H1 (cell line): Measurements from ENCODE around the gene CRYGS. TPM values are rescaled to one million over a fixed set of nuclear protein-coding genes. Genes with fewer than 3 reads are reported as not detected.
A peak's percentile ranks its signal among the peaks of the same experiment; 100 is the strongest.

Source experiments
- CTCF ChIA-PET: fragments of 300-600 bp; sonication (Branson Sonifier 250); formaldehyde crosslinking; loops from one replicate; lab custom pipeline; 2021; ENCODE audit not compliant: partially characterized antibody; lab: Charles Lee
- POLR2A ChIA-PET: fragments of 300-600 bp; sonication (Branson Sonifier 250); formaldehyde crosslinking; loops from one replicate; lab custom pipeline; 2021; ENCODE audit warnings: inconsistent platforms; ENCODE audit not compliant: partially characterized antibody; lab: Charles Lee
- DNase-seq, 2 experiments: peaks; one replicate each; pipeline versions ENCODE4 v3.0.0 to v3.0.0-alpha.2; 2010 to 2022; ENCODE audit warnings: low spot score in 2 of 2, low read depth in 1 of 2, mixed read lengths in 1 of 2
- FAIRE-seq: peaks from 2 replicates; lab custom pipeline; 2011; peaks lifted over from hg19 to GRCh38; lab: Jason Lieb, UNC
- H2AFZ ChIP-seq: 2 replicates; pipeline ENCODE4 v1.8.1; 2012; ENCODE audit warnings: low read length, inconsistent platforms
- H2AK5ac ChIP-seq: 2 replicates; pipeline ENCODE4 v1.6.1; 2013; ENCODE audit warnings: low read depth, low read length
- H2BK120ac ChIP-seq: replicated peaks from 2 replicates; pipeline ENCODE3; 2013; ENCODE audit warnings: low read depth, low read length, inconsistent platforms
- H2BK12ac ChIP-seq: 2 replicates; pipeline ENCODE4 v1.6.1; 2013; ENCODE audit warnings: low read depth, low read length
- H2BK15ac ChIP-seq: 2 replicates; pipeline ENCODE4 v1.6.1; 2013; ENCODE audit warnings: low read length
- H2BK20ac ChIP-seq: 2 replicates; pipeline ENCODE4 v1.6.1; 2013; ENCODE audit warnings: low read length
- H2BK5ac ChIP-seq: 2 replicates; pipeline ENCODE4 v1.6.1; 2013; ENCODE audit warnings: low read depth, low read length
- H3K14ac ChIP-seq: 2 replicates; pipeline ENCODE4 v1.6.1; 2013; ENCODE audit warnings: inconsistent platforms; ENCODE audit not compliant: insufficient read length
- H3K18ac ChIP-seq: 2 replicates; pipeline ENCODE4 v1.6.1; 2013; ENCODE audit warnings: low read length; ENCODE audit errors: extremely low read depth
- H3K23ac ChIP-seq: 2 replicates; pipeline ENCODE4 v1.6.1; 2013; ENCODE audit warnings: inconsistent platforms; ENCODE audit not compliant: insufficient read length
- H3K23me2 ChIP-seq: 2 replicates; pipeline ENCODE4 v1.6.1; 2013; ENCODE audit warnings: low read depth, low read length
- H3K27ac ChIP-seq: 2 replicates; pipeline ENCODE4 v1.6.1; 2011; ENCODE audit warnings: low read depth, low read length, inconsistent platforms
- H3K27me3 ChIP-seq, 4 experiments: replicated peaks in 1 of 4; 1 replicate in 1 of 4; 2 replicates in 3 of 4; pipeline versions ENCODE4 v1.6.1 to v1.8.1; 2011 to 2013; ENCODE audit warnings: low read length in 3 of 4, mild to moderate bottlenecking in 3 of 4, inconsistent platforms in 2 of 4, mixed read lengths in 2 of 4, moderate library complexity in 1 of 4; ENCODE audit not compliant: control insufficient read depth in 3 of 4, insufficient read depth in 3 of 4; ENCODE audit errors: extremely low read depth in 1 of 4
- H3K36me3 ChIP-seq, 4 experiments: 2 replicates each; pipeline versions ENCODE4 v1.6.1 to v1.8.1; 2011 to 2013; ENCODE audit warnings: mild to moderate bottlenecking in 4 of 4, low read length in 3 of 4, moderate library complexity in 2 of 4, control low read depth in 1 of 4, inconsistent platforms in 1 of 4; ENCODE audit not compliant: insufficient read depth in 4 of 4, control insufficient read depth in 2 of 4
- H3K4ac ChIP-seq: replicated peaks from 2 replicates; pipeline ENCODE3; 2013; ENCODE audit warnings: low read length, low read depth, mixed read lengths, inconsistent platforms; ENCODE audit not compliant: insufficient read length
- H3K4me1 ChIP-seq, 4 experiments: replicated peaks in 1 of 4; 1 replicate in 1 of 4; 2 replicates in 3 of 4; pipeline versions ENCODE4 v1.6.1 to v1.8.1; 2011 to 2013; ENCODE audit warnings: low read length in 3 of 4, inconsistent platforms in 2 of 4, mixed read lengths in 1 of 4; ENCODE audit not compliant: insufficient read depth in 4 of 4, control insufficient read depth in 3 of 4
- H3K4me2 ChIP-seq, 2 experiments: 2 replicates each; pipeline versions ENCODE4 v1.6.1 to v1.8.1; 2011 to 2013; ENCODE audit warnings: low read depth in 2 of 2, low read length in 2 of 2, control low read depth in 1 of 2, inconsistent platforms in 1 of 2, mild to moderate bottlenecking in 1 of 2; ENCODE audit not compliant: insufficient read depth in 1 of 2
- H3K4me3 ChIP-seq, 4 experiments: fragments of 200-600, 300-600 bp in 1 of 4; sonication (generic), shearing (Covaris generic), sonication (Bioruptor Twin) in 1 of 4; 2 replicates each; pipeline versions ENCODE4 v1.5.1 to v1.8.1; 2011 to 2016; ENCODE audit warnings: low read length in 4 of 4, low read depth in 3 of 4, control low read depth in 2 of 4, inconsistent platforms in 2 of 4, mild to moderate bottlenecking in 2 of 4, mixed read lengths in 1 of 4, moderate library complexity in 1 of 4; ENCODE audit not compliant: insufficient read depth in 2 of 4; ENCODE audit errors: extremely low read depth in 1 of 4
- H3K56ac ChIP-seq: replicated peaks from 2 replicates; pipeline ENCODE3; 2013; ENCODE audit warnings: low read depth, mild to moderate bottlenecking, mixed read lengths, low read length, inconsistent platforms; ENCODE audit not compliant: insufficient read length
- H3K79me1 ChIP-seq: 2 replicates; pipeline ENCODE4 v1.6.1; 2013; ENCODE audit warnings: low read depth, low read length, control low read depth
- H3K79me2 ChIP-seq, 2 experiments: 2 replicates each; pipeline versions ENCODE4 v1.6.1 to v1.8.1; 2012 to 2013; ENCODE audit warnings: low read length in 2 of 2, mild to moderate bottlenecking in 2 of 2, inconsistent platforms in 1 of 2; ENCODE audit not compliant: insufficient read depth in 2 of 2, control insufficient read depth in 1 of 2
- H3K9ac ChIP-seq, 4 experiments: replicated peaks in 1 of 4; 1 replicate in 1 of 4; 2 replicates in 3 of 4; pipeline versions ENCODE4 v1.6.1 to v1.8.1; 2011 to 2013; ENCODE audit warnings: low read depth in 3 of 4, low read length in 3 of 4, control low read depth in 2 of 4, mild to moderate bottlenecking in 2 of 4, moderate library complexity in 2 of 4, inconsistent platforms in 1 of 4; ENCODE audit errors: extremely low read depth in 1 of 4
- H3K9me3 ChIP-seq, 2 experiments: 2 replicates each; pipeline versions ENCODE4 v1.6.1 to v1.8.1; 2012 to 2013; ENCODE audit warnings: mild to moderate bottlenecking in 2 of 2, moderate library complexity in 2 of 2, control low read depth in 1 of 2, inconsistent platforms in 1 of 2, low read depth in 1 of 2, low read length in 1 of 2, mixed read lengths in 1 of 2; ENCODE audit not compliant: insufficient read depth in 2 of 2
- H4K20me1 ChIP-seq, 2 experiments: replicated peaks in 1 of 2; 2 replicates each; pipeline versions ENCODE3 to v1.8.1; 2011 to 2013; ENCODE audit warnings: inconsistent platforms in 2 of 2, low read length in 2 of 2, mild to moderate bottlenecking in 1 of 2; ENCODE audit not compliant: insufficient read depth in 2 of 2, control insufficient read depth in 1 of 2
- H4K5ac ChIP-seq: 2 replicates; pipeline ENCODE4 v1.6.1; 2013; ENCODE audit warnings: low read length, low read depth, mixed read lengths, inconsistent platforms; ENCODE audit not compliant: insufficient read length
- H4K8ac ChIP-seq: 2 replicates; pipeline ENCODE4 v1.8.0; 2013; ENCODE audit warnings: mild to moderate bottlenecking, moderate library complexity, low read length, inconsistent platforms; ENCODE audit not compliant: insufficient read depth; ENCODE audit errors: extremely low read depth
- H4K91ac ChIP-seq: replicated peaks from 2 replicates; pipeline ENCODE3; 2013; ENCODE audit warnings: low read length, mixed read lengths, inconsistent platforms; ENCODE audit not compliant: insufficient read length
- BCL11A ChIP-seq, 2 experiments: IDR thresholded peaks; one replicate each; pipeline ENCODE4 v1.6.1; 2011; ENCODE audit warnings: low read depth in 2 of 2, low read length in 2 of 2, mild to moderate bottlenecking in 2 of 2
- GABPA ChIP-seq: IDR thresholded peaks from 2 replicates; pipeline ENCODE4 v1.6.1; 2011; ENCODE audit warnings: mild to moderate bottlenecking, low read length, moderate library complexity, borderline replicate concordance; ENCODE audit not compliant: insufficient read depth
- KDM4A ChIP-seq: IDR thresholded peaks from one replicate; pipeline ENCODE4 v1.7.1; 2012; ENCODE audit warnings: low read depth, mild to moderate bottlenecking, moderate library complexity, low read length, inconsistent platforms; ENCODE audit not compliant: severe bottlenecking
- PHF8 ChIP-seq: fragments of 200-600 bp; sonication (generic); conservative IDR thresholded peaks from 2 replicates; pipeline ENCODE4 v1.7.1; 2012; ENCODE audit warnings: low read depth, mild to moderate bottlenecking, inconsistent platforms, low read length, moderate library complexity
- RXRA ChIP-seq: IDR thresholded peaks from 2 replicates; pipeline ENCODE4 v1.6.1; 2011; ENCODE audit warnings: low read depth, mild to moderate bottlenecking, low read length, moderate library complexity; ENCODE audit not compliant: insufficient read depth
- TCF12 ChIP-seq: IDR thresholded peaks from 2 replicates; pipeline ENCODE4 v1.6.1; 2011; ENCODE audit warnings: low read depth, mild to moderate bottlenecking, low read length
- WGBS, 2 experiments: shearing (Covaris generic) in 1 of 2; methylation state at CpG; one replicate each; pipeline versions ENCODE4 v1.1.6 to v1.1.7; 2013 to 2015; ENCODE audit warnings: low lambda C conversion rate in 2 of 2, mixed read lengths in 2 of 2, inconsistent platforms in 1 of 2, low coverage in 1 of 2, missing lambda C conversion rate in 1 of 2; ENCODE audit not compliant: insufficient replicate concordance in 2 of 2, insufficient coverage in 1 of 2, insufficient read length in 1 of 2; ENCODE audit errors: extremely low coverage in 1 of 2, missing lambda C conversion rate in 1 of 2; 5-methylcytosine and 5-hydroxymethylcytosine counted together
- polyA plus RNA-seq, 7 experiments: library from polyadenylated mRNA; depleted of rRNA in 3 of 7; stranded (reverse) in 5 of 7; unstranded in 2 of 7; fragments of >200 nt in 5 of 7; fragments of 200-250 nt in 2 of 7; gene quantifications; 1 replicate in 5 of 7; 2 replicates in 1 of 7; 4 replicates in 1 of 7; pipeline versions ENCODE4 v1.2.1 to v1.2.3, GENCODE V29; 2011 to 2013; ENCODE audit warnings: missing spikeins in 2 of 7, mixed read lengths in 2 of 7
- total RNA-seq: library from RNA; stranded (reverse); fragmentation: NEBNext Ultra II Directional; extraction: Animal tissue kit (Norgen Biotek cat#: 25700); gene quantifications from 2 replicates; pipeline ENCODE4 v1.2.1, GENCODE V29; 2021

CRYGS gene
- total and polyA plus RNA-seq, 2 of the 8 experiments (the other 6 are each of a cell fraction or from before 2014, with no cell fraction given): 1.5 to 1.8 TPM

DNA sequence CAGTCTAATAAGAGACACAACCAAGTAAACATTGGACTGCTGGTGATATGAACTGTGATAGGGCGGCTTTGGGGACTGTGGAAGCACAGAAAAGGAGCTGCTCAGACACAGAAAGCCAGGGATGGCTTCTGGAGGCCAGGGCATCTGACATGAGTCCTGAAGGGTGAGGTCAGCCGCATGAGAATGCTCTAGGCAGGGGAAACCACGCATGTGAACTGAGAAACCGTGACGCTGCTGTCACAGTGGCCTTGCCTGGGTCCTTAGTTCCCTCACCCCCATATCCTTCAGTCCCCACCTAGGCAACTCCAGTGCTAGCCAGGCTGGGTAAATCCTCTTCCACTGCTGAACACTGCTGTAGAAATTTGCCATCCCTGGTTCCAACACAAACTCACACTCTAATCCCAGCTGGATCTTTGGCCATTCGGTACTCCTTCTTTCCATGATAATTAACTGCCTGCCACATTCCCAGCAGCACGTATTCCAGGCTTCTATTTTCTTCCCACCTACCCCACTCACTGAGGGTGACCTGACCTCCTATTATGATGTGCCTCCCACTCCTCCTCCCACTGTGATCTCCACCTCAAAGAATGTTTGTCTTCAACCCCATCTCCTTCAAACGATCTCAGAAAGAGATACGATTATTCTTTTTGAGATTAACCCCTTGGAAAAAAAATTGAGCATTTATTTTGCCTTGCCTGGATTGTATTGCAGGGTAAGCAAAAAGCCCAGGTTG is 31.4 kb downstream of the CRYGS start:
- Histone ChIP-seq H3K79me1 (no peaks in the 10 kb centered on the region), H3K27ac (no peak overlapping the region), H3K23ac (no peak overlapping the region), H2BK120ac (no peak overlapping the region), H4K8ac (no peak overlapping the region), H3K9ac (no peak overlapping the region; a peak in 1 of 7 replicates), H2BK12ac (no peak overlapping the region), H3K9me3 (no peaks in the 10 kb centered on the region), H4K91ac (no peak overlapping the region), H2BK5ac (no peak overlapping the region), H3K79me2 (no peaks in the 10 kb centered on the region), H3K56ac (no peak overlapping the region), H2BK15ac (no peak overlapping the region), H4K5ac (no peak overlapping the region), H3K18ac (no peak overlapping the region), H3K4me2 (no peak overlapping the region), H4K20me1 (no peaks in the 10 kb centered on the region), H2BK20ac (no peak overlapping the region), H2AK5ac (no peak overlapping the region), H3K14ac (no peak overlapping the region), H3K4me1 (peaks cover 0 to 2% (median 0%) of the 10 kb centered on the region in 4 experiments; a peak in 1 of 7 replicates), H3K36me3 (no peaks in the 10 kb centered on the region), H3K23me2 (no peaks in the 10 kb centered on the region), H3K4me3 (no peak overlapping the region), H3K4ac (peak overlapping the region; percentile 21), H2AFZ (no peak overlapping the region), H3K27me3 (no peaks in the 10 kb centered on the region; a peak in 2 of 7 replicates)
- ChIA-PET POLR2A (interaction anchor here (0.7 kb wide), 1 partner anchor 35 kb away, joined by 3 read pairs; no protein-coding TSS in a partner anchor), CTCF (interaction anchor here (0.8 to 1.9 kb wide), 12 partner anchors 9 to 410 kb away, joined by 3 to 16 read pairs (median 3); no protein-coding TSS in a partner anchor)
- no peak for FAIRE-seq
- DNase-seq: no peak
- WGBS, 2 experiments: 72% methylated on average over 9 of the region's 9 CpGs; no CpG with 5 or more reads in 1 of the 2 experiments
- TF ChIP-seq BCL11A (IDR thresholded peaks at IDR 0.05; ENCODE audit: low read depth in 2 of 2, low read length in 2 of 2) (no peak), KDM4A (no peak), TCF12 (no peak), GABPA (no peak), PHF8 (no peak), RXRA (no peak)
